RCC 7860 (cell line): ENCODE measurements around the gene HECTD4.
"Not testable (repeated sequence)": the region's sequence is repeated elsewhere in the genome, so short reads cannot be mapped to it uniquely, and the experiment has no call there.

Source experiments
- DNase-seq: peaks from one replicate; pipeline ENCODE4 v3.0.0-alpha.2; 2015; ENCODE audit warnings: low spot score
- FAIRE-seq: peaks from 2 replicates; lab custom pipeline; 2012; peaks lifted over from hg19 to GRCh38; lab: Jason Lieb, UNC

HECTD4 gene

DNA sequence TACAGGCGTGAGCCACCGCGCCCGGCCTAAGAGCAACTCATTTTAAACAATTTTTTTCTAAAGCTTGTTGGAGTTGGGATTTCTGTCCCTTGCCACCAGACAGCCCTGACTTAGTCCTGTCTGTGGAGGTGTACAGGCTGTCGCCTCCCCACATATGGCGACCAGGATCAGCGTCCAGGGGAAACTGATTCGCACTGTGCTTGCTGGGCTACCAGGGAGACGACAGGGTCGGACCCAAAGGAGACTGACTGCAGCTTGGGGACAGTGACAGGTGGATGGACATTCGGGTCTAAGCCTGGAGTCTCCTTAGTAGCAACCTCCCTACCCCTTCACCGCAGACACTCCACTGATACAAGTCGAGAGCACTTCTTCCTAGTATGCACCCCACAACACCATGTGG lies 216.6 kb downstream of the HECTD4 start:
- FAIRE-seq: no peak
- no peak for DNase-seq

DNA sequence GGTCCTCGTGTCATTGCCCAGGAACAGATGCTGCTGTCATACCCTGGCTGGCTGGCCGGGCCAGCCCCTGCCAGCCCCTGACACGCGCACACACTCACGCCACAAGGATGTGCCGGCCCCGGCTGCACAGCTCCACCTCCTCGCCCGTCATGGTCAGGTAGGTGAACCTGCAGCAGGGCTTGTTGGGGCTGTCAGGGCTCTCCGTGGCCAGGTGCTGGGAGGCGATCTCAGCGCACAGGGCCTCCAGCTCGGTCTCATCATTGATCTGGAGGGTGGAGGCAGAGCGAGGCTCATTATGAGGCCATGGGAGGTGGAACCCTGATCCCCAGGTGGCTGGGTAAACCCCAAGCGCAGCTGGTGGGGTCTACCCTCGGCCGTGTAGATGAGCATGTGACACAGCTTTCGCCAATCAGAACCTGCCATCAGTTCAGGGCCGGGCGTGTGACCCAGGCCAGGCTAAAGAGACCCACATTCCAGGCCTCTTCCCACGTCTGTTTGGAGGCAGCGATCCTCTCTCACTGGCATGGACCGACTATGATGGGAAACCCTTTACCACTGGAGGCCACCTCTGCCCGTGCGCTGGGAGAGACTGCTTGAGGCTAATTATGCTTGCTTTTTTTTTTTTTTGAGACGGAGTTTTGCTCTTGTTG lies 218.1 kb downstream of the HECTD4 start:
- no peak for FAIRE-seq
- no peak for DNase-seq

DNA sequence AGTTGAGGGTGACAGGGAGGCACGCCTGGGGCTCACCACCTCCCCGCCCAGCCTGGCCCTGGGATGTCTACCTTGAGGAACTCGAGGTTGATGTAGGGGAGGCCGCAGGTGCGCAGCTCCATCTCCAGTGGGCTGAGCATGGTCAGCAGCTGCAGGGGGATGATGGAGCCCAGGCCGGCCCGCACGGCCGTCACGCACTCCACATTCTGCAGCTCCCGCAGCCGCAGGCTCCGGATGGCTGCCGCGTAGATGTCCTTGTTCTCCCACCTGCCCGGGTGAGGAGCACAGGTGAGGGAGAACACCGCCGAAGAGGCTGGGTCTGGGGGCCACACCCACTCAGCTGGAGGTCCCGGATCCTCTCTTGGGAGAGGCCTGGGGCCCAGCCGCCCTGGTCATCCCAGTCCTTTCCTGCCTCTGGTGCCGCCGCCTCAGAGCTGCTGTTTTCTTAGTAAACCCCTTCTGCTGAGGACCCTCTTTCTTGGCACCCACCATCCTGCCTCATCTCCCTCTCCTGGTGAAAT lies 218.7 kb downstream of the HECTD4 start:
- FAIRE-seq (no peak), DNase-seq (no peak)

DNA sequence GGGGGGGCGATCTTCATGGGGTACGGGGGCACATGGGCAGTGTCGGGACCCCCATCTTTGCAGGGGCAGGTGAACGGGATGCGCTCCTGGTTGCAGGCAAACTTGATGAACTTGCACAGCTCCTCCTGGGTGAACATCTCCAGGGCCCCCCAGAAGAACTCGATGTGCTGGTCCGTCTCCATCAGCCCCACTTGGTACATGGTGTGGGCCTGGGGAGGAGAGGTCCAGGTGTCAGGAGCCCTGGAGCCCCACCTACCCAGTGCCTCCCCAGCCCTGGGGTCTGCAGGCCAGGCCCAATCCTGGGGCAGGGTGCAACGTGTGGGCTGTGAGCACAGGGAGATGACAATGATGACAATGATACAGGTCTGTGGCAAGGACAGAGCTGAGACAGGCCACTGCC lies 219.2 kb downstream of the HECTD4 start:
- DNase-seq: no peak
- FAIRE-seq: no peak

DNA sequence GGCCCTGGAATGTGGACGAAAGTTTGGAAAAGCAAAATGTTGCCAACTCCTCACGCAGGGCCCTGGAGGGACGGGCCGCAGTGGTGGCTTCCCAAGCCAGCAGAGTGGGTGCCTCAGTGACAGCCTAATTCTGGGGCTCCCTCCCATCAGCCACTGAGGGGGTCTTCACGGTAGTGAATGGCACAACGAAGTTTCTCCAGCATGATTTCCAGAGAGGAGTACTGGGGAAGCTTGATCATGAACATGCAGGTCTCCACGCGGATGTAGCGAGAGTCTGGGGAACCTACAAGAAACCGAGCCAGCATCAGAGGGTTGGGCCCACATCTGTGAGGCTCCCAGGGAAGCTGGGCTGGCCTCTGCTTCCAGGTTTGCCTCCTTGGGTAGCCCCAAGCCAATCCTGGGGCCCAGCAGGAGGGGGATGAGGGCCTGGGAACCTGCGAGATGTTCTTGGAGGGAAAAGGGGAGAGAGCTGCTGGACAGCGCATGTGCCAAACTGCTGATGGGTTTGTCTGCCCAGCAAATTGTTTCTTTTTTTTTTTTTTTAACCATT lies 219.9 kb downstream of the HECTD4 start:
- FAIRE-seq (no peak), DNase-seq (no peak)

DNA sequence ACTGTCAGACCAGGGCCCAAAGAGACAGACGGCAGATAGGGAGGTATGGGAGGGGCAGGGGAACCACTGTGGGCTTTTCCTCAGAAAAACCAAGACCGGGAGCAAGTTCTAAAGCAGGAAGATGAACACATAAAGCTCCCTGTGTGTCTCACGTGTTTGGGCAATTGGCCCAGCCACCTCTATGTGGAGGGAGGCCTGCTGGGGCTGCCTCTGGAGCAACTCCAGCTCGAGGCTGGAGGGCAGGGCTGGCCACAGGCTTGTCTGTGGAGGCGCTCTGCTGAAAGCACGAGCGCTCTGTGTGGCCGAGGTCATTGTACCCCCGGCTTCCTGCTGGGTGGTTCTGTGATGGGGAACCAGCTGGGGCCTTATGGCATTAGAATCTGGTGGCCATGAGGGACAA lies 220.5 kb downstream of the HECTD4 start:
- FAIRE-seq: no peak

DNA sequence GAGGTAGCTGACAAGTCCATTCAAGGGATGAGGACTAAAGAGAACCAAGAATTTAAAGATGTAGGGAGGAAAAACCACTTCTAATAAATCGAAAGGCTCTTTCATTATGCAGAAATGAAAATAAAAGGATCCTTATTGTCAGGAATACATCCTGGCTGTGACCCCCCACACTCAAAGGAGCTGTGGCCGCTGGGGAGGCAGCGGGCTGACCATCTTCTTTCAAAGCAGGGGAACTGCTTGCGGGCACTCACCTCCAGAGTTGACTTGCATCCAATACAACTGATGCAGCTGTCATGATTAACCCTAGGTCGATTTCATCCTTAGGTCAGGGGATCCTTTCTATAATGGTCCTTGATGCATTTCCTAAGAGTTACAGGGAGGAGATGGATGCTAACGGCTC lies 221.6 kb downstream of the HECTD4 start:
- no peak for FAIRE-seq
- DNase-seq: no peak

More for the DNA sequence above, 220.5 kb downstream of the HECTD4 start:
- DNase-seq: no peak

DNA sequence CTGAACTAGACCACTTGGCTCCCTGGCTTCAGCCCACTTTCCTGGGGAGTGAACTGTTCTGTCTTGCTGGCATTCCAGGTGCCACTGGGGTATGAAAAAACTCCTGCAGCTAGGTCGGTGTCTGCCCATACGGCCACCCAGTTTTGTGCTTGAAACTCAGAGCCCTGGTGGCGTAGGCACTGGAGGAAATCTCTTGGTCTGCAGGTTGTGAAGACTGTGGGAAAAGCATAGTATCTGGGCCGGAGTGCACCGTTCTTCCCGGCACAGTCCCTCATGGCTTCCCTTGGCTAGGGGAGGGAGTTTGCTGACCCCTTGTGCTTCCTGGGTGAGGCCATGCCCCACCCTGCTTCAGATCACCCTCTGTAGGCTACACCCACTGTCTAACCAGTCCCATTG lies 223.1 kb downstream of the HECTD4 start:
- no peak for DNase-seq
- FAIRE-seq: no peak

DNA sequence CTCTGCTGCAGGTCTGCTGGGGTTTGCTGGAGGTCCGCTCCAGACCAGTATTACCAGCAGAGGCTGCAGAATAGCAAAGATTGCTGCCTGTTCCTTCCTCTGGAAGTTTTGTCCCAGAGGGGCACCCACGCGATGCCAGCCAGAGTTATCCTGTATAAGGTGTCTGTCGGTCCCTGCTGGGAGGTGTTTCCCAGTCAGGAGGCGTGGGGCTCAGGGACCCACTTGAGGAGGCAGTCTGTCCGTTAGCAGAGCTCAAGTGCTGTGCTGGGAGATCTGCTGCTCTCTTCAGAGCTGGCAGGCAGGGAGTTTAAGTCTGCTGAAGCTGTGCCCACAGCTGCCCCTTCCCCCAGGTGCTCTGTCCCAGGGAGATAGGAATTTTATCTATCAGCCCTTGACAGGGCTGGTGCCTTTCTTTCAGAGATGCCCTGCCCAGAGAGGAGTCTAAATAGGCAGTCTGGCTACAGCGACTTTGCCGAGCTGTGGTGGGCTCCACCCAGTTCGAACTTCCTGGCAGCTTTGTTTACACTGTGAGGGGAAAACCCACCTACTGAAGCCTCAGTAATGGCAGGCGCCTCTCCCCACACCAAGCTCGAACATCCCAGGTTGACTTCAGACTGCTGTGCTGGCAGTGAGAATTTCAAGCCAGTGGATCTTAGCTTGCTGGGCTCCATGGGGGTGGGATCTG lies 223.6 kb downstream of the HECTD4 start:
- FAIRE-seq, DNase-seq: not testable (repeated sequence)

DNA sequence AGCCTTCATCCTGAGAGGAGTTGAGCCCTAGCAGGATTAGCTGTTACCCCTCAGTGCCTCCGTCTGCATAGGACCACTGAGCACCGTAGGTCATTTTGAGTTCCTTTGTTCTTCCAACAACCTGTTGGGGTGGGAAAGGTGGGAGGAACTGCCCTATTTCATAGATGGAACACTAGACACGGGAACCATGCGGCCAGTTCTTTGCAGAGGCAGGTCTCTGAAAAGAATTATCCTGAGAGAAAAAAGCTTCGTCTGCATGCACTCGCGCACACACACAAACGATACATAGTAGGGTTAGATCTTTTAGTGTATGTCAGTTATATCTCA lies 228.4 kb downstream of the HECTD4 start:
- DNase-seq (no peak), FAIRE-seq (no peak)

DNA sequence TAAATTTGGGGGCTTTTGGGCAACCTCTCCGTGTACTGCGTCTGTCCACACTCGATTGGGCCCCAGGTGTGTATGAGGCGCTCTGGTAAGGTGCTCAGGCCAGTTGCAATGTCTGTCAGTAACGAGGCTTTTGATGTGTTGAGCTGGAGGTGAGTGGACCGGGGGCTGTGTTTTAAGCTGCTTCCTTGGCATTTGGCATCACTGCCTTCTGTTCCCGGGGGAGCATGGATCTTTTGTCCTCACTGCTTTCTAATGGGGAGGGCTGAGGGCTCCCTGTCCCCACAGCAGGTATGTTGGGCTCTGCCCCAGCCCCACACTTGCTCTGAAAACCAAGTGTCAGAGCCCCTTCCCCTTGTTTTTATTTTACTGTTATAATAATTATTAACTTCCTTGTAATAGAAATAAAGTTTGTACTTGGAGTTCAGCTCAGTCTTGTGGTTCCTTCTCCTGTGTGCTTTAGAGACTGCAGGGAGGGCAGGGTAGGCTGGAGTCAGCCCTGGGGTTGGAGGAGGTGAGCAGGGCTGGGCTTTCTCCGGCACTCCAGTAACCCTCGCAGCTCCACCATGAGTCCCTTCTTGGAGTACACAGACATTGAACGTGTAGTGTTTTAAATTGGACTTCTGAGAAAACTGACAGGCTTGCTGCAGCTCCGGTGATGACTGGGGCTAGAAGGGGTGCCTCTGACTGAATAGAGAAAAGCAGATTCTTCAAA lies 228.9 kb downstream of the HECTD4 start:
- DNase-seq (no peak), FAIRE-seq (no peak)

DNA sequence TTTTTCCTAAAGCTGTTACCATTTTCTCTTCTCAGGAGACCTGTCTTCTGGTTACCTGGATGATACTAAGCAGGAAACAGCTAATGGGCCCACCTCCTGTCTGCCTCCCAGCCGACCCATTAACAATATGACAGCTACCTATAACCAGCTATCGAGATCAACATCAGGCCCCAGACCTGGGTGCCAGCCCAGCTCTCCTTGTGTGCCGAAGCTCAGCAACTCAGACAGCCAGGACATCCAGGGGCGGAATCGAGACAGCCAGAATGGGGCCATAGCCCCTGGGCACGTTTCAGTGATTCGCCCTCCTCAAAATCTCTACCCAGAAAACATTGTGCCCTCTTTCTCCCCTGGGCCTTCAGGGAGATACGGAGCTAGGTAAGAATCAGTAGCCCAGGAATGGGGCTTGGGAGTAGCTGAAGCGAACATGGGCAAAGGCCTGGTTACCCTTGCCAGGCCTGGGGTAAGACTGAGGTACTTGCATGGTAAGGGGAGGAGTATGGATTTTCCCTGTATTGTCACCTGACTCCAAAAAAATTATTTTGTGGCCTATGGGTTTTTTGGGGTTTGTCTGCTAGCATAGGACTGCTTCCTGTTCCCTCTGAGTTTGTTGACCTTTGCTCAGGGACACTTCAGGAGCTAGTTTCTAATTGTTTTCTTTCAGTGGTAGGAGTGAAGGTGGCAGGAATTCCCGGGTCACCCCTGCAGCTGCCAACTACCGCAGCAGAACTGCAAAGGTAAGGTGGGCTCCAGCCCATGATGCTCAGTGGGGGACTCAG lies 230.3 kb downstream of the HECTD4 start:
- DNase-seq: no peak
- no peak for FAIRE-seq

DNA sequence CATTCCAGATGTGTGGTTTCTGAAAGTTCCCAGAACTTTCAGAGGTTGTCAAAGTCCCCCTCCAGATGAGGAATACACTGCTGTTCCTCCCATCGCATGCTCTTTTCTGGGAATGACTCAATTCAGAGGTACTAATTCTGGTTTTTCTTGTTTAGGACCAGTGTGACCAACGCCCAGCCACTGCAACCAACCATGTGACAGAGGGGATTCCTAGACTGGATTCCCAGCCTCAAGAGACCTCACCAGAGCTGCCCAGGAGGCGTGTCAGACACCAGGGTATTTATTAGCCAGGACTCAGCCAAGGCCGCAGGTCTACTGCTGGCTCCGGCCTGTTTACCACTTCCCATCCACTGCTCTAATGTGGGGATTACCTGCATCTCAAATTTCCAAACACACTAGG lies 232.6 kb downstream of the HECTD4 start:
- no peak for FAIRE-seq
- no peak for DNase-seq

DNA sequence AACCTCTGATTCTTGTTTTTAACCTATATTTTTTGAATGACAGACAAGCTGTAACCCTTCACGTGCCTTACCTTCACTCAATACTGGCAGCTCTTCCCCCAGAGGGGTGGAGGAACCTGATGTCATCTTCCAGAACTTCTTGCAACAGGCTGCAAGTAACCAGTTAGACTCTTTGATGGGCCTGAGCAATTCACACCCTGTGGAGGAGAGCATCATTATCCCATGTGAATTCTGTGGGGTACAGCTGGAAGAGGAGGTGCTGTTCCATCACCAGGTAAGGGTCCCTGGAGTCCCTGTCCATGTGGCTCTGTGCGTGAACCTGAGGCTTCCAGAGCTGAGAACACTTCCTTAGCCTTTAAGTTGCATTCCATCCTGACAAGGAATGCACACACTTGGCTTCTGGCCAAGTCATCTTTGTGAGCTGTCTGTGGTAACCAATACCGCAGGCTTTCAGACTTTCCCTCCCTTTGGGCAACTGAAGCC lies 234.2 kb downstream of the HECTD4 start:
- FAIRE-seq (no peak), DNase-seq (peak; percentile 55)

DNA sequence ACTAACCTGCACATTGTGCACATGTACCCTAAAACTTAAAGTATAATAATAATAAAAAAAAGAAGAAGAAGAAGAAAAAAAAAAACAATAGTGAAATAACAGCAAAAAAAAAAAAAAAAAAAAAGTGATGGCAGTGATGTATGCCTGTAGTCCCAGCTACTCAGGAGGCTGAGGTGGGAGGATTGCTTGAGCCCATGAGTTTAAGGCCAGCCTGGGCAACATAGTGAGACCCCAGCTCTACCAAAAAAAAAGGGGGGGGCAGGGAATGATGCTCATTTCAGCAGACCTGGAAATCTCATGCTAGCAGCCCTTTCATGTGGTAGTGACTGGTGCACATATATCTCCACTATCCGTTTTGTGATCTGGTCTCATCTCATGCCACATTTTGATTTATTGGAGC lies 236.1 kb downstream of the HECTD4 start:
- FAIRE-seq (no peak), DNase-seq (no peak)

DNA sequence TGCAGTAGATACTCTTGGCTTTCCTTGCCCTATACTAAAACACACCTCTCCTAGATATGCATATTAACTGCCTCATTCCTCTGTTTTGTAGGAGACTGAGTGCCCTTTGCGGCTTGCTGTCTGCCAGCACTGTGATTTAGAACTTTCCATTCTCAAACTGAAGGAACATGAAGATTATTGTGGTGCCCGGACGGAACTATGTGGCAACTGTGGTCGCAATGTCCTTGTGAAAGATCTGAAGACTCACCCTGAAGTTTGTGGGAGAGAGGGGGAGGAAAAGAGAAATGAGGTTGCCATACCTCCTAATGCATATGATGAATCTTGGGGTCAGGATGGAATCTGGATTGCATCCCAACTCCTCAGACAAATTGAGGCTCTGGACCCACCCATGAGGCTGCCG lies 241.5 kb downstream of the HECTD4 start:
- FAIRE-seq (no peak), DNase-seq (no peak)

DNA sequence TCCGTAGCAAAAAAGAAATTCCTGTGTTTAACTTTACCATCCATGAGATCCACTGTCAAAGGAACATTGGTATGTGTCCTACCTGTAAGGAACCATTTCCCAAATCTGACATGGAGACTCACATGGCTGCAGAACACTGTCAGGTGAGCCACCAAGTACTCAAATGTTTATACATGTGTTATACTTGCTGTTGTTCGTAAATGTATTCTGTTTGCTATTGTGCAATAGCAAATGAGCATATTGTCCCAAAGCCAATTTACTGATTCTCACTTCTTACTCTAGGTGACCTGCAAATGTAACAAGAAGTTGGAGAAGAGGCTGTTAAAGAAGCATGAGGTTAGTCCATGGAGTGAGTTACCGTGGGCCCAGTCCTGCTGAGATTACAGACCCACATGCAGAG lies 247.5 kb downstream of the HECTD4 start:
- FAIRE-seq: no peak
- no peak for DNase-seq

DNA sequence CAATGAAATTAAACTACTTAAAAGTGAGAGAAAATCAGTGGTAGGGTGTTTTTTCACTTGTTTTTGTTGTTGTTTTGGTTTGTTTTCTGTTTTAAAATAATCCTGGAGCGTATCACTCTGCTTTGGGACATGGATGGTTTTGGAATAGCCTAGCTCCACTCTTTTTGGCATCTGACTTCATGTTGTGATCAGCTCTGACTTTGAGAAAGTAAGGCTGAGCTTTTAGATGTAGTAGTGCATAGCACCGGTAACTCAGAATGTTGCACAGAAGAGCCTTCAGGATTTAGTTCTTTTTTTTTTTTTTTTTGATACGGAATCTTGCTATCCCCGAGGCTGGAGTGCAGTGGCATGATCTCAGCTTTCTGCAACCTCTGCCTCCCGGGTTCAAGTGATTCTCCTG lies 248.8 kb downstream of the HECTD4 start:
- FAIRE-seq (no peak), DNase-seq (no peak)

DNA sequence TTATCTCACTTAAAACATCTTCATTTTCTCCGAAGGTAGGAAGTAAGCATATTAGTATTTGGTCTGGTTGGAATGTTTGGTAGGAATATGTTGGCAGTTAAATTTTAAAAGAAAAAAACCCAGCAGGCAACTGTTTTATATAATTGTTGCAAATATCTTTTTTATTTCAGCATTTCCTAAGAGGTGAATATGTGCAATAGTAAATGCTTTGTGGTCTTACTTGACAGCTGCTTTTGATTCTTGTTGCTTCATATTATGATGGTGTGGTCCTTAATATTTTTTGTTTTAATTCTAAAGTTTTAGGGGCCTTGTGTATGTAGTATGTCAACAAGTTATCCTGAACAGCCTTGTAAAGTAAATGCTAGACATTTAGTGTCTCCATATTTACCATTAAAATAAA lies 250.5 kb downstream of the HECTD4 start:
- DNase-seq: no peak
- FAIRE-seq: no peak

DNA sequence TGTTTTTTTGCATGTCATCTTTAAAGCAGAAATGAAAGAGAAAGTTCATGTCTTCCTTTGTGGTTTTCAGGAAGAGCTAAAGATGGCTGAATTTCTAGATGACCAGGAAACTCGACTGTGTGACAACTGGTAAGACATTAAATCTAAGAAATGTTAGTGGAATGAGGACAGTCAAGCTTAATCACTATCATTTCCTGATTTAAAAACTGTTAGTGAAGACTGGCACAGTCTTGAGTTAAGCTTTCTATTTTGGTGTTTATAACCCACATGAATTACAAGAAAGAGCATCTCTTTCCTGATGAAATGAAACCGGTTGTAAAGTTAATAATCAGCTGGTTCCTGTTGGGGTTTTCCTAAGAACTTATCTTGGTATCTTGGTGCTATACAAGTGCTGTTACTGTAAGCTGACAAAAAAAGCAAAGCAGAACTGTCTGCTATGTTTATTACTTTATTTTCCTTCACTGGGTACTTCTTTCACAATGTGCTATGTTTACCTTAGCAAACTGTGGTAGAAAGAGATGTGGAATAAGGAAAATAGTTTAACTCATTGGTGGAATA lies 251.7 kb downstream of the HECTD4 start:
- FAIRE-seq (peak; percentile 73), DNase-seq (peak; percentile 60)

DNA sequence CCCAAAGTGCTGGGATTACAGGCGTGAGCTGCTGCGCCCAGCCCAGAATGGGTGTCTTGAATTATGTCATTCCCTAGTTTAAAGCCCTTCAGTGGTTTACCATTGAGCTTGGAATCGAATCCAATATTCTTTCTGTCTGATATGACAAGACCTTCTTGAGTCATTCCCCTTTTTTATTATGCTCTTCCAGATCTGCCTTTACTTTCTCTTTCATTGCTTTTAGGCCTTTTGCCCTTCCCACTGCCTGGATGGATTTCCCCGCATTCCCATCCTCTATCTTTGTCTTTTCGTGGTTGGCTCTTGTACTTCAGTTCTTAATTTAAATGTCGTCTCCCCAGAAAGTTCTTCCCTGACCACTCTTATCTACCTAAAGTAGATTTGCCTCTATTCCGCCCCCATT lies 255.3 kb downstream of the HECTD4 start:
- no peak for FAIRE-seq
- DNase-seq: peak; percentile 57
